H4 (cell line): Measurements from ENCODE around the gene DHH. TPM values are rescaled to one million over a fixed set of nuclear protein-coding genes. Genes with fewer than 3 reads are reported as not detected.
"Not testable (repeated sequence)": the region's sequence is repeated elsewhere in the genome, so short reads cannot be mapped to it uniquely, and the experiment has no call there.

ENCODE experiments used
- DNase-seq: peaks from one replicate; pipeline ENCODE4 v3.0.0-alpha.2; 2015; ENCODE audit warnings: low spot score
- total RNA-seq: library from RNA; depleted of rRNA; stranded (reverse); fragments of >200 nt; shearing (Covaris generic); gene quantifications from 2 replicates; pipeline ENCODE4 v1.2.3, GENCODE V29; 2014

Gene DHH
- total RNA-seq, 1 experiment from 2014 or later: 0.02 TPM

- DNase-seq: no peak
Measured at GRCh38 chr12:49070971-49071370, 23.6 kb downstream of the DHH start.

GRCh38 chr12:49069507-49070346 lies 24.9 kb downstream of the DHH start, which contains the start of gene RHEBL1:
TSS of gene RHEBL1 (minus strand) at chr12:49069979. CDS start at chr12:49069785, 194 bp downstream.
- DNase-seq: peak; percentile 96

DNA sequence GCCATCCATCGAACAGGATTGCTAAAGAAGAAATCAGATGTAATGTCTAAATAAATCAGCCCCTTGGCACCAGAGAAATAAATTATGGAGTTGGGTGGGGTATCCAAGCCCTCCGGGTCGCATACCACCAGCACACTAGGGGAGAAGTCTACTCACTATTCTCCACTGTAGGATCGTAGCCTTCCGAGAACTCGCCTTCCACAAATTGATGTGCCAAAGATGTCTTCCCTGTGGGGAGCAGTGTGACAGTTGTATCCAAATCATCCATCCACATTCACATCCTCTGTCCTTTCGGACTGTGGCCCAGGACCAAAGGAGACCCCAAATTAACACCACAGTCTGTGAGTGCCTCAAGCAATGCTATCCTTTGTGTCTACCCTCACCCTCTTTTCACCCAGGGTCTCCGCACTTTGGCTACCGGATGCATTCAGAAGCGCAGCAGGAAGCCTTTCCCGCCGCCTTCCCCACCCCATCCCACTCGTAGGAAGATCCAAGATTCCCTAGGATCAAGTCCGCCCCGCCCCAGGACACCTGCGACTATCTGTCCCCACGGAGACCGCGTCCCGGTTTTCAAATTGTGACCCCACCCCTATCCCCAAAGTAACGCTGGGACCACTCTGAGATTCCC lies 25.6 kb downstream of the DHH start:
- DNase-seq: no peak

GRCh38 chr12:49066120-49066519 lies 28.5 kb downstream of the DHH start:
- DNase-seq: no peak

- DNase-seq: no peak
Measured at GRCh38 chr12:49064767-49065152, 29.8 kb downstream of the DHH start.

GRCh38 chr12:49061916-49062315 lies 32.7 kb downstream of the DHH start:
- DNase-seq: not testable (repeated sequence)

DNA sequence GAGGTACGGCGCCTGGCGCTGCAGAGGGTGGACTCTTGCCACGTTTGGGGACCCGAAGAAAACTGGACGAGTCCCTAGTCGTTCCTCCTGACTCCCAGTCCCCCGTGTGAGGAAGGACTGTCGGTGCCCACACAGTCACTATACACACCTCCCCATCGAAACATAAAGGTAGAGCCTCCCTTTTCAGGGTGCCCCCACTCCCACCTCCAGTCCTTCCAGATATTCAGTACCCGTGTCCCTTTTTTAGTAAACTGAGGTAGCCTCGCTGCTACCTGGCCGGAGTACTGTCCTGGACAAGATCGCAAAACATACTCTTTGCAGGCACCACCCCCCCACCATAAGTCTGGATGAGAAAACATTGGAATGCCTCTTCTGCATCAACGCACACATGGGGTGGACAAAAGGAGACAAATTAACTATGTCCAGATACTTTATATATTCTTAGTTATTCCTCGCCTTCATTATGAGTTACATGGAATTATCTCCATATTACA lies 33.4 kb downstream of the DHH start:
- DNase-seq: no peak

DNA sequence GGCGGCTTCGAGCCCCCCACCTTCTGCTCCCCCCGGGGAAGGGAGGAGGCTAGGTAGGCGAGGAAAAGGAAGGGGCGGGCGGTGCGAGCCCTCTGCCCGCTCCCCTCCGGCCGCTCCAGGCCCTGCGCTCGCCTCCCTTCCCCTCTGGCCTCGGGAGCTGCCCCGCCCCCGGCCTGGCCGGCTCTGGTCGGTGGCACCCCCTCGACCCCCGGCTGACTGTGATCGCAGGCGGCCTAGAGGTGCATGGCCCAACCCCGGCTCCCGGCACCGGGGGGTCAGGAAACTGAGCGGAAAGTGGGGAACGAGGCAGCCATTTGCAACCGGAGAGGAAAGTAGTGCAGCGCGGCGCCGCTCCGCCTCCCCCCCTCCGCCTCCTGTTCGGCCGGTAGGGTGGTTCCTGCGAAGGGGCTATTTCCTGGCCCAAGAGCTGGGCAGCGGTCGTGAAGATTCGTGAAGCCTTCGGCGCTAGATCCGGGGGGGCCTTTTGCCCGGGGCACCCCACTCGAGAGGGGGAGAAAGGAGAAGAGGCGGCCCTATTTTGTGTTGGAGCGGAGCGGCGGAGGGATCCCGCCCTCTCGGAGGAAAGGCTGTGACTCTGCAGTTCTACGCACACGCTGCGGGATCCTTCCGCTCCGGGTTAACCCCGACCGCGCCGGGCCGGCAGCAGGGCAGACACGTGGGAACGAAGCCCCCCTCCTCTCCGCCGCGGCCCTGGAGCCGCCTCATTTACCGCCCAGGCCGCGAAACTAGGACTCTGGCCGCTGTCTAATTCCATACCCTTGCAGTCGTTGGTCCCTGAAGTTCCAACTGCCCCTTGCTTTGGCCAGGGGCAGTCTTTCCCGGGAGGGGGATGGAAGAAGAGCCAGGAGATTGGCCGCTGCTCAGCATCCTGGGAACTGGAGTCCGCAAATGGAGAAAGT lies 34.1 kb downstream of the DHH start, which contains the start of gene KMT2D:
KMT2D (minus strand) TSS at position 558 of the 920 bp plus-strand sequence. CDS start 5,470 bp downstream, outside the sequence.
- peak; percentile 89 for DNase-seq

DNA sequence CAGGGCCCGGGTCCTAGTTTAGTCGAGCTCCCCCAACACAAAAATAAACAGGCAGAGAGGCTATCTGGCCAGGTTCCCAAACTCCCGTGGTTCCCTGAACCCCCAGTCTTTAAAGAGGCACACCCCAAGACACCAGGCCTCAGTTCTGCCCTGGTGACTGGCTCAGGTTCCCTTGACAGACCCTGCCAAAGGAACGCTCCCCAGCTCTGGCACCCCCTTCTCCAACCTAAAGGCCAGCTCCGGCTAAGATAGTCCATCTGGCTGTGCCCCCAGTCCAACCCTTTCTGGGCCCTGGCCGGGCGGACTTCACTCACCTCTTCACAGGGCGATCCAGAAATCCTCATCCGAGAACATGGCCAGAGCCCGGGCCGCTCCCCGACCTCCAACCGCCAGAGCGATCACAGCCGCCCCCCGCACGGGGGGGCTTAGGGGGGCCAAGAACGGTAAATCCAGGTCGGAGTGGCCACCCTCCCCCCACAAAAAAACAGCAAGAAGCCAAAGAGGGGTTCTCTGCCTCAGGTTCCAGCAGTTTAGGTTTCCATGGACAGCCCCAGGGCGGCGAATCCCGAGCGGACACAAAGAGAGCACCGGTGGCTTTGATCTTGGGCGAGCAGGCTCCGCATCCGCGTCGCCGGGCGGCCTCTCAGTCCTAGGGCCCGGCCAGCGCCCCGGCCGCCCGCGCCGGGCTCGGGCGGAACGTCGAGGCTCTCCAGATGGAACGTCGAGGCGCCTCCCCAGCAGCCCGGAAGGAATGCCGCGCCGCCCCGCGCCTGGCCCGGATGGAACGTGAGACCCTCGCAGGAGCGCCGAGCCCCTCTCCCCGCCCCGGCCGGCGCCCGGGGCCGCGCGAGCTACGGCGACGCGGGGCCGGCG lies 35.1 kb downstream of the DHH start:
- DNase-seq: no peak

- no peak for DNase-seq
Measured at GRCh38 chr12:49059045-49059298, 35.6 kb downstream of the DHH start.

- no peak for DNase-seq
Measured at GRCh38 chr12:49058366-49059044, 36.1 kb downstream of the DHH start.

DNA sequence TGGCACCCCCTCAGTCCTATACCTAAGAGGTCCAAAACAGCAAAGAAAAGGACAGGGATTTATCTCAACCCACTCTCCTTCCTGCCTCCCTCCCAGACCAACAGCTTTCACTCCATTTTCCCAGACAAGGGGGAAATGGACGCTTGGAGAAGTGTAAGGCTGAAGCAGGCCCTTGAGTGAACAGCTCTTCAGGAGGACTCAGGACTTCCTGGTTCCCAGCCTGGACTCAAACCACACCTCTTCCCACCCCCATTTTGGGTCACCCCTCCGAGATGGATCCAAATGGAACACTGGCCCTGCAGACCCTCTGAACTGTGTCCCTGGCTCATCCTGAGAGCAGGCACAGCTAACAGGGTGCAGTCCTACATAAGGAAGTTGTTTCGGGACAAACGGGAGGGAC lies 36.7 kb downstream of the DHH start:
- no peak for DNase-seq

DNA sequence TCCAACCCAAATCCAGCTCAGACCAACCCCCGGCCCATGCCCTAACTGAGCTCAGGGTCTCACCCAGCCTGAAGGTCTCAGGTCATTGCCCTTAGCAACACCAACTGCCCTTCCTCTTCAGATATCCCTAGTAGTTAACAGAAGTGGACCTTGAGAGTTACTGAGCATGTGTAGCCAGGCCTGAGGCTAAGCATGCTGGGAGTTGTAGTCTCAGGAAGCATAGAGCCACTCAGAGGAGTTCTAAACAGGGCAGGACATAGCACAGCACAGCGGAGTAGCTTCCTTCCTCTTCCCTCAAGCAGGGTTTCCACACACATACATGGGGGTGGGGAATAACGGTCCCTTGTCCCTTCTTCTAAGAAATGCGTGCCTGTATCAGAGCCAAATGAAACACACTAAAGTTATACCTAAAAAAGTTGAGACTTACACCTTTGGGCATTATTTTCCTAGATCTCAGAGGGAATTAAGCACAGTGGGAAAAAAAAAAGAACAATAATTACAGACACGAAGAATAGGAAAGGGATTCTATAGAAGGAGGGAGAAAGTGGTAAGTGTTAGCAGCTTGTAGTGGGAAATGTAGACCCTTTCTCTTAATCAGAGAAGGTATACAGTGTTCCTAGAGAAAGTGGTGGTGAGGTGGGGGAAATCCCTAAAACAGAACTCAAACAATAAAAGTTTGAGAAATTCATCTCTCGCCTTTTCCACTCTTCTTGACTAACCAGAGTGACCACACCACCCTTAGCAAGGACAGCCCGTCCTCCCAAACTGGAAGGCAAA lies 38.4 kb downstream of the DHH start:
- DNase-seq: peak; percentile 31

DNA sequence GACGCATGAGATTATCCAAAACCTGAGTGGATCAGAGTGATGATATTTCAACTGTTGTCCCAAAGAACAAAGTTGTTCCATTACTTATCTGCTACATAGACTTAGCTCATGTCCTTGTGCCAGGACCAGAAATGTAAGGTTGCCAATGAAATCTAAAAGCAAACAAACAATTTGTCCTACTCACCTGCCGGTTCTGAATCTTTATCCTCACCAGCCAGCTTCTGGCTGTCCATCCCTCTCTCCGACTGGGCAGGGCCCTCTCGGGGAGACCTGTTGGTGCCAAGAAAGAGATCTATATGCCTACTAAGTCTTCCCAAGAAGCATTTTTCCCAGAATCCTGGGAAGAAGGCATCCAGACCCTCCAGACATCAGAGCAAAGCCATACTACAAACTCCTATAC lies 39.5 kb downstream of the DHH start:
- no peak for DNase-seq

GRCh38 chr12:49054524-49054923 lies 40.1 kb downstream of the DHH start:
- no peak for DNase-seq

DNA sequence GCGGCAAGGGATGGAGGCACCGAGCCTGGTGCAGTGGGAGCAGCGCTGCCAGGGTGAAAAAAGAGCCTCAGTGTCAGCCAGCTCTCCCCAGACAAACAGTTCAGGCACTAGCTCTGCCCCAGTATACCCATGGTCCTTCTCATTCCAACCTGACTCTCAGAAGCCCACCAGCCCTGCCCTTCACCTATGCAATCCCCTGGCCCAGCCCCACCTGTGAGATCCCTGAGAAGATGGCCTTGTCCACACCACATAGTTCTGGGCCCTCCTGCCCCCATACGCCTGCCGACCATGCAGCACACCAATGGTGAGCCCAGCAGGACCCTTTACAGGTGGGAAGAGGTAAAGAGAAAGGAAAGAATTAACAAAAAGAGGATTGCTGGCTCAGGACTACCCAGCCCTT lies 40.5 kb downstream of the DHH start:
- DNase-seq: no peak

GRCh38 chr12:49052451-49053208 lies 42.0 kb downstream of the DHH start:
- DNase-seq: no peak

DNA sequence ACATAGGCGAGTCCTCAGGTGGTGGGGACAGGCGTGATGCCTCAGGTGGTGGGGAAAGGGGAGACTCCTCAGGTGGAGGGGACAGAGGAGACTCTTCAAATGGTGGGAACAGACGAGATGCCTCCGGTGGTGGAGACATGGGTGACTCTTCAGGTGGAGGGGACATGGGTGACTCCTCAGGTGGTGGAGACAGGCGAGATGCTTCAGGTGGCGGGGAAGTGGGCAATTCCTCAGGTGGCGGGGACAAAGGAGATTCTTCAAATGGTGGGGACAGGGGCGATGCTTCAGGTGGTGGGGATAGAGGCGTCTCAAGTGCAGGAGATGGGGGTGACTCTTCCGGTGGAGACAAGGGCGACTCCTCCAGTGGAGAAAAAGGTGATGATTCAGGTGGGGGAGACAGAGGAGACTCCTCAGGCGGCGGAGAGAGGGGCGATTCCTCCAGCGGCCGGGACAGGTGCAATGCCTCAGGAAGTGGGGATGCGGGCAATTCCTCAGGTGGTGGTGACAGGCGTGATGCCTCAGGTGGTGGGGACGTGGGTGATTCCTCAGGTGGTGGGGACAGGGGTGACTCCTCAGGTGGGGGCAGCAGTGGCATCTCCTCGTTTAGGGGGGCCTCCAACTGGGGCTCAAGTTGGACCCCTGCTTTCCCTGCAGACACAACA lies 42.7 kb downstream of the DHH start:
- no peak for DNase-seq
